Measurements from ENCODE around the gene LARGE1. TPM values are rescaled to one million over a fixed set of nuclear protein-coding genes. Genes with fewer than 3 reads are reported as not detected.

Gene LARGE1
- total and polyA plus RNA-seq, 2 of the 4 experiments (the other 2 are of a cell fraction), result 6.2 to 12.4 TPM

- no peak overlapping the region for H3K18ac ChIP-seq (ENCODE audit: low read depth, low read length)
- ATAC-seq (ENCODE audit: low read depth) (no peak), DNase-seq (no peak)
- no peak overlapping the region for H4K91ac ChIP-seq (ENCODE audit: insufficient read depth, low read depth, low read length)
- dilution Hi-C loops (cut with HindIII; ENCODE audit: low sequenced_read_pairs, unreplicated experiment) (no loop called here), intact Hi-C loops (cut with micrococcal nuclease) (no loop called here), in situ Hi-C loops (cut with MboI; ENCODE audit: low sequenced_read_pairs) (no loop called here)
- H3K27me3 ChIP-seq (ENCODE audit: control insufficient read depth, insufficient read depth, low read length), result no peaks in the 10 kb centered on the region
- H2BK15ac ChIP-seq (ENCODE audit: low read depth, low read length), result no peak overlapping the region
- H3K4me1 ChIP-seq (ENCODE audit: control insufficient read depth, insufficient read depth, low read length), result no peaks in the 10 kb centered on the region
- no peak overlapping the region for H4K8ac ChIP-seq (ENCODE audit: low read depth in 2 of 2, low read length in 2 of 2)
- no peak overlapping the region for H2BK20ac ChIP-seq (ENCODE audit: low read depth, low read length)
- H3K9me3 ChIP-seq (ENCODE audit: control insufficient read depth, insufficient read depth, low read length), result no peaks in the 10 kb centered on the region
- H3K4ac ChIP-seq (ENCODE audit: low read depth, low read length), result no peak overlapping the region
- TF ChIP-seq MXI1 (IDR thresholded peaks at IDR 0.05; ENCODE audit: borderline replicate concordance, low read depth, low read length) (no peak), POLR2A (IDR thresholded peaks at IDR 0.05; ENCODE audit: low read depth, low read length) (no peak), RAD21 (IDR thresholded peaks at IDR 0.05; ENCODE audit: low read length) (no peak), MAZ (IDR thresholded peaks at IDR 0.05; ENCODE audit: borderline replicate concordance, low read depth, low read length) (no peak), CTCF (conservative IDR thresholded peaks at IDR 0.05; ENCODE audit: low read depth, low read length) (no peak), CHD1 (IDR thresholded peaks at IDR 0.05; ENCODE audit: low read depth, low read length) (no peak), MAFK (IDR thresholded peaks at IDR 0.05; ENCODE audit: low read depth, low read length) (no peak), CEBPB (IDR thresholded peaks at IDR 0.05; ENCODE audit: low read depth, low read length) (no peak), RFX5 (IDR thresholded peaks at IDR 0.05; ENCODE audit: low read depth, low read length) (no peak), FOS (IDR thresholded peaks at IDR 0.05; ENCODE audit: low read depth, low read length) (no peak), NFE2L2 (IDR thresholded peaks at IDR 0.05; ENCODE audit: low read depth, low read length) (no peak), SMC3 (IDR thresholded peaks at IDR 0.05; ENCODE audit: low read depth, low read length) (no peak)
- H2AFZ ChIP-seq (replicated peaks; ENCODE audit: low read length, poor library complexity), result no peak overlapping the region
- no peak overlapping the region for H2AK5ac ChIP-seq (ENCODE audit: low read depth, low read length)
- H3K79me1 ChIP-seq (ENCODE audit: low read depth in 1 of 2, low read length in 2 of 2), result no peaks in the 10 kb centered on the region
- H4K5ac ChIP-seq (ENCODE audit: low read depth, low read length), result no peak overlapping the region
- no peak overlapping the region for H3K14ac ChIP-seq (replicated peaks; ENCODE audit: low read depth, low read length)
- H3K4me3 ChIP-seq (ENCODE audit: insufficient read depth, low read depth, low read length), result no peak overlapping the region
- H3K23ac ChIP-seq (ENCODE audit: low read depth, low read length), result no peak overlapping the region; the same call in 1 of the 2 replicates
- no peaks in the 10 kb centered on the region for H4K20me1 ChIP-seq (ENCODE audit: insufficient read depth, low read length)
- no peak overlapping the region for H3K4me2 ChIP-seq (ENCODE audit: low read depth, low read length)
- H2BK120ac ChIP-seq (ENCODE audit: low read depth, low read length), result no peak overlapping the region
- H2AK9ac ChIP-seq (replicated peaks; ENCODE audit: low read depth, low read length, poor library complexity), result no peak overlapping the region
- no peak overlapping the region for H3K56ac ChIP-seq (ENCODE audit: extremely low read depth, insufficient read depth, low read length)
- no peak overlapping the region for H3K9ac ChIP-seq (ENCODE audit: low read depth, low read length)
- no peak overlapping the region for H2BK5ac ChIP-seq (ENCODE audit: low read depth, low read length, poor library complexity, severe bottlenecking)
- BruUV-seq (replicated peaks), result no TSS peak
- POLR2A ChIA-PET (ENCODE audit: unreplicated experiment), result no interaction called here
- H3K9me1 ChIP-seq (ENCODE audit: insufficient read depth, low read length), result no peaks in the 10 kb centered on the region; the same call in 1 of the 2 replicates
- no peaks in the 10 kb centered on the region for H3K36me3 ChIP-seq (ENCODE audit: control insufficient read depth, insufficient read depth, low read length)
- CTCF ChIA-PET, result no interaction called here
- 60% methylated on average over 5 of the region's 6 CpGs; no CpG with 5 or more reads in 1 of the 2 experiments for WGBS, 2 experiments (ENCODE audit: extremely low coverage in 2 of 2, insufficient read length in 1 of 2)
- H3K27ac ChIP-seq (ENCODE audit: insufficient read depth, low read length), result no peak overlapping the region
Observed at GRCh38 chr22:33470456-33470855, 449.8 kb downstream of the LARGE1 start.

All from IMR-90 (cell line).